Motor neuron (in vitro differentiated cells): Measurements from ENCODE around the gene TNIK. TPM values are rescaled to one million over a fixed set of nuclear protein-coding genes. Genes with fewer than 3 reads are reported as not detected.
A peak's percentile ranks its signal among the peaks of the same experiment; 100 is the strongest.

Experiments
- ATAC-seq, 8 experiments: fragments of 200-7000 bp; cut with Tn5 transposase; replicated peaks in 6 of 8; 2 replicates each; pipeline ENCODE4 v1.8.0; 2021; ENCODE audit warnings: mild to moderate bottlenecking in 8 of 8, moderate library complexity in 8 of 8
- H3K27ac ChIP-seq, 2 donors: fragments of 250-450 bp; sonication (Bioruptor Pico); 2 replicates each; pipeline ENCODE4 v1.9.0; 2021; ENCODE audit warnings: antibody characterized with exemption in 2 of 2, mild to moderate bottlenecking in 2 of 2, moderate library complexity in 1 of 2
- H3K4me1 ChIP-seq, 2 donors: fragments of 250-450 bp; sonication (Bioruptor Pico); replicated peaks in 1 of 2; 2 replicates each; pipeline ENCODE4 v1.6.1; 2021; ENCODE audit warnings: antibody characterized with exemption in 2 of 2, mild to moderate bottlenecking in 2 of 2, moderate library complexity in 1 of 2
- H3K4me3 ChIP-seq, 5 donors: fragments of 250-450 bp; sonication (Bioruptor Pico); 2 replicates each; pipeline ENCODE4 v1.9.0; 2021; ENCODE audit warnings: antibody characterized with exemption in 5 of 5, mild to moderate bottlenecking in 5 of 5, moderate library complexity in 4 of 5
- WGBS, 10 experiments: fragments of 450-650 bp; shearing (Covaris generic); methylation state at CpG; one replicate each; pipeline ENCODE4 v1.0.0; 2022; 5-methylcytosine and 5-hydroxymethylcytosine counted together
- in situ Hi-C, 9 experiments: fragments of 400-800 bp; cut with MboI; loops; one replicate each; pipeline ENCODE4 v1.15.0; 2021; ENCODE audit warnings: low sequenced_read_pairs in 9 of 9, low pct_unique_long_range_greater_than_20kb in 2 of 9; ENCODE audit not compliant: unreplicated experiment in 9 of 9
- total RNA-seq, 8 experiments: library from RNA; unstranded; fragments of 300-600 nt; gene quantifications; 2 replicates each; pipeline versions ENCODE4 v1.2.3 to v1.2.4, GENCODE V29; 2022

TNIK gene
- total RNA-seq, 8 experiments from 2014 or later: 0.87 to 76.5 (median 23.3) TPM

GRCh38 chr3:171257251-171258203 is 202.7 kb downstream of the TNIK start:
- Histone ChIP-seq H3K4me3 (no peak overlapping the region), H3K4me1 (peaks cover 3 to 10% of the 10 kb centered on the region in 2 donors), H3K27ac (no peak overlapping the region)
- in situ Hi-C loops: no loop called here
- 0 to 100% (median 65%) methylated on average over 1 to 6 of the region's 7 CpGs for WGBS, 10 experiments
- ATAC-seq: peak in 5 of 8 experiments; percentile 52 to 84 (median 64)

- Histone ChIP-seq H3K27ac (no peak overlapping the region), H3K4me3 (no peak overlapping the region), H3K4me1 (peaks cover 3 to 10% of the 10 kb centered on the region in 2 donors)
- in situ Hi-C loops: no loop called here
- no peak for ATAC-seq
- 20 to 95% (median 80%) methylated on average over 1 to 4 of the region's 4 CpGs for WGBS, 10 experiments
These were observed 203.6 kb downstream of the TNIK start for GRCh38 chr3:171256445-171257250.

- Histone ChIP-seq H3K4me1 (peaks cover 3 to 10% of the 10 kb centered on the region in 2 donors), H3K27ac (no peak overlapping the region), H3K4me3 (no peak overlapping the region)
- no peak for ATAC-seq
- 40 to 95% (median 62%) methylated on average over 1 to 3 of the region's 3 CpGs; no CpG with 5 or more reads in 3 of the 10 experiments for WGBS, 10 experiments
- in situ Hi-C loops: no loop called here
These were observed 204.9 kb downstream of the TNIK start for GRCh38 chr3:171255236-171255806.

GRCh38 chr3:171254315-171254714 is 205.9 kb downstream of the TNIK start:
- no peak overlapping the region for H3K27ac ChIP-seq
- in situ Hi-C loops: no loop called here
- H3K4me1 ChIP-seq: peaks cover 3 to 4% of the 10 kb centered on the region in 2 donors
- H3K4me3 ChIP-seq: no peak overlapping the region
- ATAC-seq: no peak

- H3K4me1 ChIP-seq: peaks cover 0 to 5% of the 10 kb centered on the region in 2 donors
- 63 to 100% (median 85%) methylated on average over 1 to 4 of the region's 4 CpGs for WGBS, 10 experiments
- ATAC-seq: no peak
- no peak overlapping the region for H3K27ac ChIP-seq
- in situ Hi-C loops: no loop called here
- H3K4me3 ChIP-seq: no peak overlapping the region
These were observed 208.4 kb downstream of the TNIK start for GRCh38 chr3:171251835-171252234.

- Histone ChIP-seq H3K27ac (no peak overlapping the region), H3K4me1 (peaks cover 0 to 5% of the 10 kb centered on the region in 2 donors), H3K4me3 (no peak overlapping the region)
- ATAC-seq: no peak
- WGBS, 10 experiments: 6 to 100% (median 79%) methylated on average over 1 to 2 of the region's 2 CpGs; no CpG with 5 or more reads in 3 of the 10 experiments
- in situ Hi-C loops: no loop called here
These were observed 209.8 kb downstream of the TNIK start for GRCh38 chr3:171250444-171250843.

- ATAC-seq: peak in 1 of 8 experiments; percentile 38
- Histone ChIP-seq H3K4me3 (no peak overlapping the region), H3K4me1 (peaks cover 0 to 5% of the 10 kb centered on the region in 2 donors), H3K27ac (no peak overlapping the region)
- in situ Hi-C loops: no loop called here
These were observed 211.0 kb downstream of the TNIK start for GRCh38 chr3:171249245-171249644.

- 26 to 100% (median 65%) methylated on average over 2 to 4 of the region's 4 CpGs for WGBS, 10 experiments
- Histone ChIP-seq H3K4me3 (no peak overlapping the region), H3K27ac (no peak overlapping the region), H3K4me1 (peaks cover 0 to 5% of the 10 kb centered on the region in 2 donors)
- ATAC-seq: no peak
- in situ Hi-C loops: no loop called here
These were observed 211.6 kb downstream of the TNIK start for GRCh38 chr3:171248426-171249111.

- 48 to 100% (median 92%) methylated on average over 2 to 4 of the region's 4 CpGs; no CpG with 5 or more reads in 1 of the 10 experiments for WGBS, 10 experiments
- ATAC-seq: no peak
- in situ Hi-C loops: no loop called here
- Histone ChIP-seq H3K4me1 (peaks cover 0 to 5% of the 10 kb centered on the region in 2 donors), H3K4me3 (no peak overlapping the region), H3K27ac (no peak overlapping the region)
These were observed 214.1 kb downstream of the TNIK start for GRCh38 chr3:171245796-171246765.

GRCh38 chr3:171242951-171243350 is 217.3 kb downstream of the TNIK start:
- 46 to 100% (median 87%) methylated on average over 1 to 2 of the region's 2 CpGs; no CpG with 5 or more reads in 2 of the 10 experiments for WGBS, 10 experiments
- in situ Hi-C loops: no loop called here

GRCh38 chr3:171242170-171242569 is 218.0 kb downstream of the TNIK start:
- no peak for ATAC-seq
- in situ Hi-C loops: no loop called here
- H3K27ac ChIP-seq: no peak overlapping the region
- peaks cover 23 to 32% of the 10 kb centered on the region in 2 donors for H3K4me1 ChIP-seq
- 62 to 100% (median 94%) methylated on average over 1 to 2 of the region's 2 CpGs; no CpG with 5 or more reads in 1 of the 10 experiments for WGBS, 10 experiments
- no peak overlapping the region for H3K4me3 ChIP-seq

More at GRCh38 chr3:171242951-171243350, 217.3 kb downstream of the TNIK start:
- peaks cover 19 to 24% of the 10 kb centered on the region in 2 donors for H3K4me1 ChIP-seq
- H3K4me3 ChIP-seq: no peak overlapping the region
- ATAC-seq: no peak
- no peak overlapping the region for H3K27ac ChIP-seq
